Mucosa of stomach (tissue), 1 donor: ENCODE data around the gene LRP5.
"Not testable (repeated sequence)": the region's sequence is repeated elsewhere in the genome, so short reads cannot be mapped to it uniquely, and the experiment has no call there.

ENCODE experiments used
- H3K27me3 ChIP-seq: one replicate; pipeline ENCODE4 v1.7.0; 2013; ENCODE audit warnings: mild to moderate bottlenecking, low read length; ENCODE audit not compliant: control insufficient read depth, insufficient read depth
- H3K36me3 ChIP-seq: one replicate; pipeline ENCODE4 v1.7.0; 2013; ENCODE audit warnings: low read length; ENCODE audit not compliant: control insufficient read depth, insufficient read depth
- H3K4me1 ChIP-seq: one replicate; pipeline ENCODE4 v1.7.0; 2013; ENCODE audit warnings: mild to moderate bottlenecking, low read length; ENCODE audit not compliant: control insufficient read depth, insufficient read depth
- H3K4me3 ChIP-seq: one replicate; pipeline ENCODE4 v1.7.0; 2013; ENCODE audit warnings: low read length
- H3K9ac ChIP-seq: one replicate; pipeline ENCODE4 v1.7.0; 2013; ENCODE audit warnings: mild to moderate bottlenecking, low read length, moderate library complexity
- H3K9me3 ChIP-seq: one replicate; pipeline ENCODE4 v1.7.0; 2013; ENCODE audit warnings: mild to moderate bottlenecking, low read length, moderate library complexity; ENCODE audit not compliant: control insufficient read depth
- donor health status: Pancreatic carcinoma.

The LRP5 gene

GRCh38 chr11:68473693-68474092 lies 161.3 kb downstream of the LRP5 start:
- Histone ChIP-seq H3K27me3 (no peaks in the 10 kb centered on the region), H3K4me1 (peaks cover 19% of the 10 kb centered on the region), H3K9me3 (no peaks in the 10 kb centered on the region), H3K4me3 (no peak overlapping the region), H3K9ac (no peak overlapping the region), H3K36me3 (no peaks in the 10 kb centered on the region)

DNA sequence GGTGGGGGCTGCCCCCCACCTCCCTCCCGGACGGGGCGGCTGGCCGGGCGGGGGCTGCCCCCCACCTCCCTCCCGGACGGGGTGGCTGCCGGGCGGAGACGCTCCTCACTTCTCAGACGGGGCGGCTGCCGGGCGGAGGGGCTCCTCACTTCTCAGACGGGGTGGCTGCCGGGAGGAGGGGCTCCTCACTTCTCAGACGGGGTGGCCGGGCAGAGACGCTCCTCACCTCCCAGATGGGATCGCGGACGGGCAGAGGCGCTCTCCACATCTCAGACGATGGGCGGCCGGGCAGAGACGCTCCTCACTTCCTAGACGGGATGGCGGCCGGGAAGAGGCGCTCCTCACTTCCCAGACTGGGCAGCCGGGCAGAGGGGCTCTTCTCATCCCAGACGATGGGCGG lies 163.2 kb downstream of the LRP5 start:
- H3K4me3 ChIP-seq, H3K4me1 ChIP-seq, H3K9ac ChIP-seq, H3K27me3 ChIP-seq, H3K9me3 ChIP-seq, H3K36me3 ChIP-seq: not testable (repeated sequence)

DNA sequence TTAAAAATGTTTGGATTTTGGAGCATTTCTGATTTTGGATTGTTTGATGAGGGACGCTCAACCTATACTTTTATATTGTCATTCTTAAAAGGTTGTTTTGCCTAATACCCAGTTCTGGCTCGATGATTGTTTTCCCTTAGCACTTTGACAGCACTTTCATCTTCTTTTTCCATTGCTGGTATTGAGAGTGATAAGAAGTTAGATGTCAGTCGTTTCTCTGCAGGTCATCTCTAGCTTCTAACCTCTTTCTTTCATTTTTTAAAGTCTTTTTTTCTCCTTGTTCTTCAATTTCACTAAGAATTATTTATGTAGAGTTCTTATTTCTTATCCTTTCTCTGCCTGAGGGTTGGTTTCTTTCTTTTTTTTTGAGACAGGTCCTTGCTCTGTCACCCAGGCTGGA lies 167.0 kb downstream of the LRP5 start:
- Histone ChIP-seq H3K27me3 (no peaks in the 10 kb centered on the region), H3K4me1 (peaks cover 21% of the 10 kb centered on the region), H3K36me3 (no peaks in the 10 kb centered on the region), H3K4me3 (no peak overlapping the region), H3K9me3 (no peaks in the 10 kb centered on the region), H3K9ac (no peak overlapping the region)

- Histone ChIP-seq H3K4me1 (peaks cover 21% of the 10 kb centered on the region), H3K4me3 (no peak overlapping the region), H3K9ac (no peak overlapping the region)
Measured at GRCh38 chr11:68480193-68480592, 167.8 kb downstream of the LRP5 start.

DNA sequence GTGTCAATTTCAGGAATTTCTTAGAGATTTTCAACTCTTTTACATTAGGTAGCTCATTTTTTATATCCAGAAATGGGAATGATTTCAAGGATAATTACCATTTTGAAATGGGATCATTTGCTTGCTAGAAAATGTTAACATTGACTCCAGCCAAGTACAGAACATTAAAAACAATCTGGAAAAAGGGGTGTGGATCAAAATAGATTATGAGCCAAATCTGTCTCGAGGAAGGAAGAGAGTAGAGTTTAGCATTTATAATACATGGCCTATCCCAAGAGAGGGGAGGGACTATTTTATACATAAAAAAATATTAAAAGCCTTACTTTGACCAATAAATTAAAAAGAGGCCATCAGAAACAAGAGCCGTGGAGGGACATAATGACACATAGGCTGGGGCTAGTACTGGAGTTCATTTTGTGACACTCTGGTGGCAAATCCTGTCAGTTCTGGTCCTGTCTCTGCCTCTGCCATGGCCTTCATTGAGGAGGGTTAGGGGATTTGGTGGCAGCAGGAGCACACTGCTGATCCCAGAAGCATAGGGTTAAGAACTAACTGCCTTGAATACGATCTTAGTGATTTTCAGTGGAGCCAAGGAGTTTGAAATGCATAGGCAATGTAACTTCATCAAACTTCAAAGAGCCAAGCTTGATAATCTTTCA lies 168.6 kb downstream of the LRP5 start:
- Histone ChIP-seq H3K9me3 (no peaks in the 10 kb centered on the region), H3K4me1 (peaks cover 21% of the 10 kb centered on the region)

More at GRCh38 chr11:68480193-68480592, 167.8 kb downstream of the LRP5 start:
- Histone ChIP-seq H3K9me3 (no peaks in the 10 kb centered on the region), H3K36me3 (no peaks in the 10 kb centered on the region), H3K27me3 (no peaks in the 10 kb centered on the region)

DNA sequence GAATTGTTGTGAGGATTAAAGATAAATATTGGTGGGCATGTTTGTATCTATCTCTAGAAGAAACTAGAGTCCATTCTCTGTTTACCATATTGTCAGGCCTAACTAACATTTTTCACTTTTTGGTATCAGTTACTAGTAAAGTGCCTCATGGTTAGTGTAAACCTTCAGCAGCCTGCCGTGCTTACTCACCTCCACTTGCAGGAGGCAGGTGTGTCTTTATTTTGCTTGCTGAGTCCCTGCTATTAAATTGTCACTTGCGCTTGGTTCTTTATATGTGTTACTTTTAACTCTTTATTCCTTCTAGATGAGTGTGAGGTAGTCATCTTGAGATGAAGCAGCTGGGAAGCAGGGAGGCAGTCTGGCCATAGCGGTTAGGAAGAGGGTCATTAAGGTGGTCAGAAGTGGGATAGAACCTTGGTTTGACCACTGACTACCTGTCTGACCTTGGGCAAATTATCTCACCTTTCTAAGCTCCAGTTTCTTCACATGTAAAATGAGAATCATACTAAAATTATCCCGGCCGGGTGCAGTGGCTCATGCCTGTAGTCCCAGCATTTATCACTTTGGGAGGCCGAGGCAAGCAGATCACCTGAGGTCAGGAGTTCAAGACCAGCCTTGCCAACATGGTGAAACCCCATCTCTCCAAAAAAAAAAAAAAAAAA lies 169.3 kb downstream of the LRP5 start:
- H3K4me1 ChIP-seq = peaks cover 22% of the 10 kb centered on the region
- H3K9me3 ChIP-seq = no peaks in the 10 kb centered on the region
- no peaks in the 10 kb centered on the region for H3K27me3 ChIP-seq
- H3K4me3 ChIP-seq = no peak overlapping the region
- no peak overlapping the region for H3K9ac ChIP-seq
- H3K36me3 ChIP-seq = no peaks in the 10 kb centered on the region

More for the DNA sequence above, 168.6 kb downstream of the LRP5 start:
- H3K27me3 ChIP-seq = no peaks in the 10 kb centered on the region
- no peaks in the 10 kb centered on the region for H3K36me3 ChIP-seq
- no peak overlapping the region for H3K4me3 ChIP-seq
- H3K9ac ChIP-seq = no peak overlapping the region

GRCh38 chr11:68488623-68489022 lies 176.2 kb downstream of the LRP5 start:
- peaks cover 5% of the 10 kb centered on the region for H3K4me1 ChIP-seq

DNA sequence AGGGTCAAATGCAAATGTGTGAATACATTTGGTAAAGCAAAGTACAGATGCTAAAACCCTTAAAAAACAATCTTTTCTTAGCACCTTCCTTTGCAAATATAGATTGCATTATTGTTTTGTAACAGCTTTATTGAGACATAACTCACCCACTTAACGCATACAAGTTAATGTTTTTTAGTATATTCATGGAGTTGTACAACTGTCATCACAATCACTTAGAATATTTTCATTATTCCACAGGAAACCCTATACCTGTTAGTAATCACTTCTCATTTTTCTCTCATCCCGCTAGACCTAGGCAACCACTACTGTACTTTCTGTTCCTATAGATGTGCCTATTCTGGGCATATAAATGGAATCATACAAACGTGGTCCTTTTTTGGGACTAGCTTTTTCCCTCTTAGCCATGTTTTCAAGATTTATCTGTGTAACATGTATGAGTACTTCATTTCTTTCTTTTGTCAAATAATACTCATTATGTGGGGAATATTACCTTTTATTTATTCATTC lies 182.9 kb downstream of the LRP5 start:
- Histone ChIP-seq H3K9me3 (no peaks in the 10 kb centered on the region), H3K27me3 (no peaks in the 10 kb centered on the region), H3K36me3 (no peaks in the 10 kb centered on the region), H3K4me1 (peaks cover 15% of the 10 kb centered on the region), H3K4me3 (no peak overlapping the region), H3K9ac (no peak overlapping the region)

More at GRCh38 chr11:68488623-68489022, 176.2 kb downstream of the LRP5 start:
- Histone ChIP-seq H3K4me3 (no peak overlapping the region), H3K36me3 (no peaks in the 10 kb centered on the region), H3K9ac (no peak overlapping the region), H3K27me3 (no peaks in the 10 kb centered on the region), H3K9me3 (no peaks in the 10 kb centered on the region)

DNA sequence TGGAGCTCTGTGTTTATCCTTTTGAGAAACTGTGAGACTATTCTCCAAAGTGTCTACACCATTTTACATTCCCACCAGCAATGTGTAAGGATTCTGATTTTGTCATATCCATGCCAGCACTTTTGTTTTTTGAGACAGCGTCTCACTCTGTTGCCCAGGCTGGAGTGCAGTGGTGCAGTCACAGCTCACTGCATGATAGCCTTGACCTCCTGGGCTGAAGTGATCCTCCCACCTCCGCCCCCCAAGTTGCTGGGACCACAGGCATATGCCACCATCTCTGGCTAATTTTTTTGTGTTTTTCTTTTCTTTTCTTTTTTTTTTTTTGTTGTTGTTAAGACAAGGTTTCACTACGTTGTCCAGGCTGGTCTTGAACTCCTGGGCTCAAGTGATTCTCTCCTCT lies 183.5 kb downstream of the LRP5 start:
- Histone ChIP-seq H3K9ac (no peak overlapping the region), H3K9me3 (no peaks in the 10 kb centered on the region), H3K4me1 (peaks cover 15% of the 10 kb centered on the region), H3K36me3 (no peaks in the 10 kb centered on the region), H3K4me3 (no peak overlapping the region), H3K27me3 (no peaks in the 10 kb centered on the region)

DNA sequence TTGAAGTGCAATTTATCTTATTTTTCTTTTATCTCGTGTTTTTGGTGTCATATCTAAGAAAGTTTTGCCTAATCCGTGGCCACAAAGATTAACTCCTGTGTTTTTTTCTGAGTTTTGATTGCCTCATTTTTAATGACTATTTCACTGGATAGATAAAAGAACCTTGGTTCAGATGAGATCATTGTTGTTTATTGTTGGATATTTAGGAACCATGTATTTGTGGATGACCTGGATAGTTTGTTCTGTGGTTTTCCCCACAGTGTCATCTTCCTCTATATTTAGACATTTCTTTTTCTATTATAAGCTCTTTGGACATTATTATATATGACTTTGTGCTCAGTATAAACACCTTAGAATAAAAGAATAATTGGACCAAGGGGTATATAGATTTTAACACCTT lies 185.4 kb downstream of the LRP5 start:
- H3K36me3 ChIP-seq = no peaks in the 10 kb centered on the region
- H3K4me3 ChIP-seq = no peak overlapping the region
- peaks cover 18% of the 10 kb centered on the region for H3K4me1 ChIP-seq
- no peaks in the 10 kb centered on the region for H3K9me3 ChIP-seq
- no peaks in the 10 kb centered on the region for H3K27me3 ChIP-seq
- H3K9ac ChIP-seq = no peak overlapping the region

DNA sequence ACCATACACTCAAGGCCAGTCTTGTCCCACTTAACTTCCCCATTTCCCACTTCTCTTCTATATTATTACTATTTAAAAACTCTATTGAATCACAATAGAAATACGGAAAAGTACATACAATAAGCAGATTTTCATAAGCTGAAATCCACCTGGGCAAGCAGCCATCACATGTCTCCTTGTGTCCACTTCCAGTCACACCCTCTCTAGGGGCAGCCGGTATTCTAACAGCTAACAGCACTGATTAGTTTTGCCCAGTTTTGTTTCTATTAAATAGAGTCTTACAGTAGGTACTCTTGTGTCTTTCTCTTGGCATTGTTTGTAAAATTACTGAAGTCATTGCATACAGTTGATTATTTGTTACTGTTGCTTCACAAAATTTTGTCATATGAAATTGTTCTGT lies 185.9 kb downstream of the LRP5 start:
- Histone ChIP-seq H3K4me1 (peaks cover 24% of the 10 kb centered on the region), H3K27me3 (no peaks in the 10 kb centered on the region), H3K36me3 (no peaks in the 10 kb centered on the region), H3K9me3 (no peaks in the 10 kb centered on the region), H3K4me3 (no peak overlapping the region), H3K9ac (no peak overlapping the region)
